Glutamatergic neuron (in vitro differentiated cells): ENCODE data around the gene CELF4. TPM values are rescaled to one million over a fixed set of nuclear protein-coding genes. Genes with fewer than 3 reads are reported as not detected.
"Not testable (repeated sequence)": the region's sequence is repeated elsewhere in the genome, so short reads cannot be mapped to it uniquely, and the experiment has no call there.

ENCODE experiments used
- DNase-seq: peaks from one replicate; pipeline ENCODE4 v3.0.0; 2022
- H3K27ac Mint-ChIP-seq: one replicate; pipeline ENCODE4 v1.8.0; 2020; ENCODE audit warnings: mild to moderate bottlenecking, mixed read lengths, inconsistent platforms; ENCODE audit not compliant: unreplicated experiment
- H3K27me3 Mint-ChIP-seq: one replicate; pipeline ENCODE4 v1.8.0; 2020; ENCODE audit warnings: mild to moderate bottlenecking, moderate library complexity, mixed read lengths, inconsistent platforms; ENCODE audit not compliant: unreplicated experiment
- H3K36me3 Mint-ChIP-seq: one replicate; pipeline ENCODE4 v1.8.0; 2020; ENCODE audit warnings: mild to moderate bottlenecking, mixed read lengths, inconsistent platforms; ENCODE audit not compliant: unreplicated experiment
- H3K4me1 Mint-ChIP-seq: one replicate; pipeline ENCODE4 v1.8.0; 2020; ENCODE audit warnings: mild to moderate bottlenecking, low read depth, mixed read lengths, inconsistent platforms; ENCODE audit not compliant: unreplicated experiment
- H3K4me3 Mint-ChIP-seq: one replicate; pipeline ENCODE4 v1.8.0; 2020; ENCODE audit warnings: mild to moderate bottlenecking, mixed read lengths, inconsistent platforms; ENCODE audit not compliant: unreplicated experiment
- H3K9me3 Mint-ChIP-seq: one replicate; pipeline ENCODE4 v1.8.0; 2020; ENCODE audit warnings: mild to moderate bottlenecking, moderate library complexity, mixed read lengths, inconsistent platforms; ENCODE audit not compliant: unreplicated experiment
- total RNA-seq: library from RNA; stranded (reverse); fragmentation: NEBNext Ultra II Directional; extraction: Animal tissue kit (Norgen Biotek cat#: 25700); gene quantifications from one replicate; pipeline ENCODE4 v1.2.1, GENCODE V29; 2021; ENCODE audit not compliant: unreplicated experiment
- TF ChIP-seq, protein P1 (sequence below): fragments of 200-600 bp; sonication (generic); IDR thresholded peaks from one replicate; pipeline ENCODE4 v1.5.0; 2021; ENCODE audit not compliant: partially characterized antibody, unreplicated experiment

Gene CELF4
- total RNA-seq, 1 donor from 2014 or later, result 38.4 TPM

DNA sequence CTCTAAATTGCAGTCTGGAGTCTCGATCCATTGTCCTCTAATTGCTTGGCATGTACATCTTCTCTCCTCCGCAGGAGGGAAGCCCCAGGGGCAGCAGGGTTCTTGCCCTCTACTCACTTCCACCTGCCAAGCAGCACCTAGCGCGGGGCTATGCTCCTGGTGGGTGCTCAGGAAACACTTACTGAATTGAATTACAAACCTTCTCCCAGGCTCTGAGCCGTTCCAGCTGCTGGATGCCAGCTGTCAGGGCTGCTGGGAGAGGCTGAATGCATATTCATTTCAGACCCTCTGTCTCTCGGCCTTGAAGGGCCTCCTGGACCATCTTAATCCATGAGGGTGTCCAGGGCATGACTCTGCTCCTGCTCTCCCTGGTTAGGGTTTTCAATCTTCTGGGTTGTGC lies 94.0 kb downstream of the CELF4 start:
- peaks cover 7% of the 10 kb centered on the region for H3K9me3 Mint-ChIP-seq
- peaks cover 3% of the 10 kb centered on the region for H3K27me3 Mint-ChIP-seq
- H3K27ac Mint-ChIP-seq, result peak overlapping the region; percentile 24
- DNase-seq, result peak; percentile 48
- peaks cover 21% of the 10 kb centered on the region for H3K4me1 Mint-ChIP-seq
- TF ChIP-seq, protein P1, sequence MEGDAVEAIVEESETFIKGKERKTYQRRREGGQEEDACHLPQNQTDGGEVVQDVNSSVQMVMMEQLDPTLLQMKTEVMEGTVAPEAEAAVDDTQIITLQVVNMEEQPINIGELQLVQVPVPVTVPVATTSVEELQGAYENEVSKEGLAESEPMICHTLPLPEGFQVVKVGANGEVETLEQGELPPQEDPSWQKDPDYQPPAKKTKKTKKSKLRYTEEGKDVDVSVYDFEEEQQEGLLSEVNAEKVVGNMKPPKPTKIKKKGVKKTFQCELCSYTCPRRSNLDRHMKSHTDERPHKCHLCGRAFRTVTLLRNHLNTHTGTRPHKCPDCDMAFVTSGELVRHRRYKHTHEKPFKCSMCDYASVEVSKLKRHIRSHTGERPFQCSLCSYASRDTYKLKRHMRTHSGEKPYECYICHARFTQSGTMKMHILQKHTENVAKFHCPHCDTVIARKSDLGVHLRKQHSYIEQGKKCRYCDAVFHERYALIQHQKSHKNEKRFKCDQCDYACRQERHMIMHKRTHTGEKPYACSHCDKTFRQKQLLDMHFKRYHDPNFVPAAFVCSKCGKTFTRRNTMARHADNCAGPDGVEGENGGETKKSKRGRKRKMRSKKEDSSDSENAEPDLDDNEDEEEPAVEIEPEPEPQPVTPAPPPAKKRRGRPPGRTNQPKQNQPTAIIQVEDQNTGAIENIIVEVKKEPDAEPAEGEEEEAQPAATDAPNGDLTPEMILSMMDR, result no peak
- peaks cover 4% of the 10 kb centered on the region for H3K36me3 Mint-ChIP-seq
- H3K4me3 Mint-ChIP-seq, result no peak overlapping the region

DNA sequence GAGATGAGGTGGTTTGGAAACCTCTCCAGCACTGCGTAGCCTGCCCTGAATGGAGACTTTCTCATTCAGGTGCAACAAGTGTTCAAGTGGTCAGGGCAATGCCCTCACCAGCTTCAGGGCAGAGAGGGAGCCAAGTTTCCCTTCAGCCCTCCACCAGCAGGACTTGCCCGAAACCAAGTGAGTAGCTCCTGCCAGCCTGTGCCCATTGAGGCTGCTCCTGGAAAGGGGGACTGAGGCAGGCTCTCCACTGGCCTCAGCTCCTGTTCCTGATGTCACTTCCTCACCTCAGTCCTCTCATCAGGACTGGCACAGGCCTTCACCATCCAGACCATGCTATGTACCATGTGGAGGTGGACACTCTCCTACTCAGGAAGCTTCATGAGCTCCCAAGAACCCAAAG lies 94.6 kb downstream of the CELF4 start:
- H3K36me3 Mint-ChIP-seq, result peaks cover 4% of the 10 kb centered on the region
- H3K27ac Mint-ChIP-seq, result peak overlapping the region; percentile 24
- H3K27me3 Mint-ChIP-seq, result peaks cover 8% of the 10 kb centered on the region
- peaks cover 23% of the 10 kb centered on the region for H3K4me1 Mint-ChIP-seq
- no peak for DNase-seq
- TF ChIP-seq, protein P1, result no peak
- no peak overlapping the region for H3K4me3 Mint-ChIP-seq
- H3K9me3 Mint-ChIP-seq, result peaks cover 7% of the 10 kb centered on the region

DNA sequence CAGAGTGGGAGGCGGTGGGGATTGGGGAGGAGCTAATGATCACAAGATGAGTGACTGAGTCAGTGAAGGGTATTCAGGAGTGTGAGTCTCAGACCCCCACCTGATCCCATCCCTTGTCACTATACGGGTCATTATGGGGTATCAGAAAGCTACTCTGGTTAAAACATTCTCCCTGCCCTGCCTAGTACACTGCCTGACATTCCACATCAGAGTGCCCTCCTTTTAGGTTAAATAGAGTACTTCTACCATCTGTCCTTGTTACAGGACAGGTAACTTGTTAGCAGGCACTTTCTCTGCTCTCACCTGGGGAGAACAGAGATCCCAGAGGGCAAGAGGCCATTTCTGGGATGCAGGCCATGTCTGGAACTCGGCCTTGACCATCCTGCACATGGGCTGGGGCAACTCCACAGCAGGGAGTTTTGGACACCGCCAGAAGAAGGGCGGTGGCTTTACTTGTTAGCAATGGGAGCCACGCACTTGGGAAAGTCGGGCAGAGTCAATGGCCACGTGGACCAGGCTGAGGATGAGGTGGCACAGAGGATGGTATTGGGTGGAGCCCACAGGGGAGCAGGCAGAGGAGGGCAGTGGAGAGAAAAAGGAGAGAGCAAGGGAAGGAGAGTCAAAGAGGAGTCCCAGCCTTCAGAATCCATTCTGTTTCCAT lies 98.5 kb downstream of the CELF4 start:
- H3K36me3 Mint-ChIP-seq, result peaks cover 4% of the 10 kb centered on the region
- DNase-seq, result no peak
- TF ChIP-seq, protein P1, result no peak
- H3K4me3 Mint-ChIP-seq, result no peak overlapping the region
- H3K27me3 Mint-ChIP-seq, result peaks cover 11% of the 10 kb centered on the region
- peaks cover 8% of the 10 kb centered on the region for H3K9me3 Mint-ChIP-seq
- H3K4me1 Mint-ChIP-seq, result peaks cover 35% of the 10 kb centered on the region
- H3K27ac Mint-ChIP-seq, result no peak overlapping the region

DNA sequence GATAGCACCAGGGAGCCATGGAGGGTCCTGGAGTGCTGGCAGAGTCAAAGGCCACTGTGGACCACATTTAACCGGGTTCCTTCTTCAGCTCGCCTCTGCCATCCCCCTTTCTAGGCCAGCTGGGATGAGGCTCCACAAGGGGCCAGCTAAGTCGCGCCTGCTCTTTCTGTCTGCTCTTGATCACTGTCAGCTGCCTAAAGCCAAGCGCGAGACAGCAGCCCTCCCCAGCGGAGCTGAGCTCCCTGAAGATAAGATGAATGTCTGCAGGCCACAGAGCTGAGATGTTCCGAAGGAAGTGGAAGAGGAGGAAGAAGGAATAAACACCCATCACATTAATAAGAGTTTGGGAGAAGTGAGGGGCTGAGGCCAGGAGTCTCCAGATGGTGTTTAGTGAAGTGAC lies 99.6 kb downstream of the CELF4 start:
- DNase-seq, result no peak
- TF ChIP-seq, protein P1, result no peak
- peaks cover 4% of the 10 kb centered on the region for H3K36me3 Mint-ChIP-seq
- H3K4me3 Mint-ChIP-seq, result no peak overlapping the region
- H3K27ac Mint-ChIP-seq, result no peak overlapping the region
- peaks cover 11% of the 10 kb centered on the region for H3K27me3 Mint-ChIP-seq
- peaks cover 29% of the 10 kb centered on the region for H3K4me1 Mint-ChIP-seq
- H3K9me3 Mint-ChIP-seq, result peaks cover 6% of the 10 kb centered on the region

DNA sequence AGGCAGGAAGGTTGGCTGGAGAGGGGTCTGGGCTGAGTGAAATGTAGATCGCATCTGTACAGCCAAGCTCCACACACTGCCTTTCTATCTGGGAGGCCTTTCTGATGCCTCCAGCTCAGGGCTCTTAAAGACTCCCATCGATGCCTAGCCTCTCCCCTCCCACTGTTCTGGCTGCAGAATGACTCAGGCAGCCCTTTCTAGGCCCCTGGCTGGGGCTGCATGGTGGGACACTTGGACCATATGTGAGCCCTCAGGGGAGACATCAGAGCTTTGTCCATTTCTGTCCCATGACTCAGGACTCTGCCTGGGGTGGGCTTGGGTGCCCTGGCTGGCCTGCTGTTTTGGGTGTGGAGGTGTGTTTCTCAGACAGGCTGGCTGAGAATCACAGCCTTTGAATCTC lies 101.3 kb downstream of the CELF4 start:
- peaks cover 6% of the 10 kb centered on the region for H3K9me3 Mint-ChIP-seq

DNA sequence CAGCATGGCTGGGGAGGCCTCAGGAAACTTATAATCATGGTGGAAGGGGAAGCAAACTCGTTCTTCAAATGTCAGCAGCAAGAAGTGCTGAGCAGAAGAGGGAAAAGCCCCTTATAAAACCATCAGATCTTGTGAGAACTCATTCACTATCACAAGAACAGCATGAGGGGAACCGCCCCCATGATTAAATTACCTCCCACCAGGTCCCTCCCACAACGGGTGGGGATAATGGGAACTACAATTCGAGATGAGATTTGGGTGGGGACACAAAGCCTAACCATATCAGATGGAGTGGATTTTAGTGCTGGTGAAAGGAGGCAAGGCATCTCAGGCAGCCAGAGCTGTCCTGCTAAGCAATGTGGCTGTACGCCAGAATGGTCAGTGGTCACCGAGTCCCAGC lies 104.3 kb downstream of the CELF4 start:
- H3K36me3 Mint-ChIP-seq, H3K4me3 Mint-ChIP-seq, H3K27ac Mint-ChIP-seq, DNase-seq, H3K27me3 Mint-ChIP-seq, H3K9me3 Mint-ChIP-seq: not testable (repeated sequence)
- peaks cover 18% of the 10 kb centered on the region for H3K4me1 Mint-ChIP-seq

More for the DNA sequence above, 101.3 kb downstream of the CELF4 start:
- peaks cover 8% of the 10 kb centered on the region for H3K27me3 Mint-ChIP-seq
- no peak overlapping the region for H3K4me3 Mint-ChIP-seq
- DNase-seq, result no peak
- TF ChIP-seq, protein P1, result no peak
- H3K27ac Mint-ChIP-seq, result peak overlapping the region; percentile 9
- peaks cover 25% of the 10 kb centered on the region for H3K4me1 Mint-ChIP-seq
- peaks cover 6% of the 10 kb centered on the region for H3K36me3 Mint-ChIP-seq
